ENCODE results near the gene FATE1.

DNA sequence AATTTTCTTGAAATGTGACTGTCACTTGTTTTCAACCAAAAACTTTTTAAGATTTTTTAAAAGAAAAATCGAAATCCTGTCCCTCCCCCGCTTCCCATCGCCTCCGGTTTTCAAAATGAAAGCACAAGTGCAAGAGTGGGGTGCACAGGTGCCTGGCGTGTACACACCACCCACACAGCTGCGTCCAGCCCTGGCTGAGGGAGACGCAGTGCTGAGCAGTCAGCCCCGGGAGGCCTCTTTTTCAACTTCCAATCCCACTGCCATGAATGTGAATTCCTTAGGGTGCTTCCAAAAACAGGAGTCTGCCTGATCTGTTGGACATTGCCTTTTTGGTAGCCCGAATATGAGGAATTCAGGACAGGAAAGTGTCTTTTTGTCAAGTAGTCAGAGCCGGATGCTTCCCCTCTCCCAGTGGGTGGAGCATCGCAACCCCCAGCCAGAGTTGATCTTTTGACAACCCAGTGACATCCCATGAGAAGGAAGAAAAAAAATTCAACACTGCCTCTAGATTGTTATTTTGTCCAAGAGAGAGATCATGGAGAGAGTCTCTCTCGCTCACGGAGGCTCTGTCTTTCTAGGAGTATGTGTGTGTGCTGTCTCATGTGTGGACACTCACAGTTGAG is 11.7 kb upstream of the FATE1 start:
- TF ChIP-seq, protein P1, sequence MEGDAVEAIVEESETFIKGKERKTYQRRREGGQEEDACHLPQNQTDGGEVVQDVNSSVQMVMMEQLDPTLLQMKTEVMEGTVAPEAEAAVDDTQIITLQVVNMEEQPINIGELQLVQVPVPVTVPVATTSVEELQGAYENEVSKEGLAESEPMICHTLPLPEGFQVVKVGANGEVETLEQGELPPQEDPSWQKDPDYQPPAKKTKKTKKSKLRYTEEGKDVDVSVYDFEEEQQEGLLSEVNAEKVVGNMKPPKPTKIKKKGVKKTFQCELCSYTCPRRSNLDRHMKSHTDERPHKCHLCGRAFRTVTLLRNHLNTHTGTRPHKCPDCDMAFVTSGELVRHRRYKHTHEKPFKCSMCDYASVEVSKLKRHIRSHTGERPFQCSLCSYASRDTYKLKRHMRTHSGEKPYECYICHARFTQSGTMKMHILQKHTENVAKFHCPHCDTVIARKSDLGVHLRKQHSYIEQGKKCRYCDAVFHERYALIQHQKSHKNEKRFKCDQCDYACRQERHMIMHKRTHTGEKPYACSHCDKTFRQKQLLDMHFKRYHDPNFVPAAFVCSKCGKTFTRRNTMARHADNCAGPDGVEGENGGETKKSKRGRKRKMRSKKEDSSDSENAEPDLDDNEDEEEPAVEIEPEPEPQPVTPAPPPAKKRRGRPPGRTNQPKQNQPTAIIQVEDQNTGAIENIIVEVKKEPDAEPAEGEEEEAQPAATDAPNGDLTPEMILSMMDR (conservative IDR thresholded peaks at IDR 0.05; ENCODE audit: low read length) = no peak
- TF ChIP-seq EZH2phosphoT487 (IDR thresholded peaks at IDR 0.05; ENCODE audit: borderline replicate concordance) = no peak

Data from Loucy (cell line).